HuH-7 (cell line): ENCODE measurements around the gene LAMB4.

Experiments used
- DNase-seq: peaks from one replicate; pipeline ENCODE4 v3.0.0; 2011; ENCODE audit warnings: low spot score

Gene LAMB4

GRCh38 chr7:108078211-108078673 is 51.9 kb downstream of the LAMB4 start:
- no peak for DNase-seq

DNA sequence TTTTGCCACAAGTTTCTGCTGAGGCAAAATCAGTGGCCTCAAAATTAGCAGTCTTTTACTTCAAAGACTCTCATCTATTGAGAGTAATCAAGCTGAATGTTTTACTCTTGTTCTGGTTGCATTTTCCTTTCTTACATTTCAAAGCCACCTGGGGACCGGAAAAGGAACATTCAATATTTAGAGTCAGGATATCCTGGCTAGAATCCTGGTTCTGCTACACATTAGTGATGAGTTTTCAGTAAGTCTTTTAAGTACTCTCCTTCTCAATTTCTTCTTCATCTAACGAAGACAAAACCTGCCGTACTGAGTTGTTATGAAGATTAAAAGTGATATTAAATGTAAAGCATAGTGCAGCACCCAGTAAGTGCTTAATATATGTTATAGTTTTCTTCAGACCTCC is 52.5 kb downstream of the LAMB4 start:
- DNase-seq = no peak

- DNase-seq = no peak
Observed at GRCh38 chr7:108076156-108076555, 54.0 kb downstream of the LAMB4 start.

DNA sequence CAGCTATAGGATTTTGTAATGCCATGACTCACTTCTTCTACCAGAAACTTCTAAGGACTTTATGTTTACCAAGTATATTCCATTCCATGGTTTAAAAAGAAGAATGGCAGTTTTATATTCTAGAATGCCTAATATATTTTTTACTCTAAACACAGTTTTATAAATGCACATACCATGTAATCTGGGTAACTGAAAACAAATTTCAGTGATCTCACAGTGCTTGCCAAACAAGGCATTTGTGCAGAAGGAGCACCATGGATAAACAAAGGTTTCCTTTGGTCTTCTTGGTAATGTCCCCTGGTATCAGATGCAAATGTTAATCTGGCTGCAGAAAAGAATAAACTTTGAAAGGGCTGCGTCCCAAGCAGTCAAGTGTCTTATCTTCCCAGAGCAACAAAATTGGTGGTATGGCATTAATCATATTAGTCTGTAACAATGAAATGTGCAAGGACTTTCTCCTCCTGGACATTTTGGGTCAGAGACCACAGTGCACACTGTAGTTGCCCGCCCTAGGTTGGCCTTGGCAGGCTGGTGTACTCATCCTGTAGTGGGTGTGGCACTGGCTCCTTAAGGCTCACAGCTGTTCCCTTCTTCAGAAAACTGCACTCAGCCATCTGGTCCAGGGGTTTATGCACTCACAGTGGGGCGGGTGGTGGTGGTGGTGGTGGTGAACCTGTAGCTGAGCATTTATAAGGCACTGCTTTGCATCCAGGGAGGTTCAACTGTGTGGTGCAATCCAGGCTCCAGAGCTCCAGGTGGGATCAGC is 56.7 kb downstream of the LAMB4 start:
- DNase-seq = no peak

DNA sequence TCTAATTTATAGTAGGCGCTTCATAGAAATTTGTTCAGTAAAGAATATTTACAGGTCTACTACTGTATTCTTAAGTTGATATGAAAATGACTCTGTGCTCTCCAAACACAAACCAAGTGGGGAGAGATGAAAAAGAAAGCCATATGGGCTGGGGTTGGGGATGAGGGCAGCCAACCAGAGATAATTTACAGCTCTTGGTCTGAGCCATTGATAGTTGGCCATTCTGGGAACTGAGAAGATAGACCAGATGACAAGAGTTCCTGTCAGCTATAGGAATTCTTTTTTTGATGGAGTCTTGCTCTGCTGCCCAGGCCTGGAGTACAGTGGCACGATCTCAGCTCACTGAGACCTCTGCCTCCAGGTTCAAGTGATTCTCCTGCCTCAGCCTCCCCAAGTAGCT is 57.4 kb downstream of the LAMB4 start:
- no peak for DNase-seq

DNA sequence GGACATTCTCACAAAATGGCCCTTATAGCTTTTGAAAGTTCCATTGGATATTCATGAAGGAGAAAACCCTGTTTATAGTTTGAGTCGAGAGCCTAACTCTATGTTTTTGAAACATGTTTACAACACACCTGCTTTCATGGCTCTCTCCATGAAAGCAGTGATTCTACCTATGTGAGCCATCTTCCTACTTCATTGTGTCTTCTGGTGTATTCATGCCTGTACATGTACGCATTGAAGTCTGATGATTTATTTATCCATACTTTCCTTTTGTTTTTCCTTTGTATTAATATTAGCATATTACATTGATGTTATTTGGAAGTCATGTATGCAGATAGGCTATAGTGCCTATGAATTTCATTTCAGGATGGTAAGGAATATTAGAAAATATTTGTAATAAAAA is 58.0 kb downstream of the LAMB4 start:
- DNase-seq = no peak

GRCh38 chr7:108071551-108071950 is 58.6 kb downstream of the LAMB4 start:
- DNase-seq = no peak

GRCh38 chr7:108069646-108070045 is 60.5 kb downstream of the LAMB4 start:
- DNase-seq = no peak

- DNase-seq = no peak
Observed at GRCh38 chr7:108067844-108068243, 62.3 kb downstream of the LAMB4 start.

- DNase-seq = no peak
Observed at GRCh38 chr7:108066486-108066885, 63.7 kb downstream of the LAMB4 start.

DNA sequence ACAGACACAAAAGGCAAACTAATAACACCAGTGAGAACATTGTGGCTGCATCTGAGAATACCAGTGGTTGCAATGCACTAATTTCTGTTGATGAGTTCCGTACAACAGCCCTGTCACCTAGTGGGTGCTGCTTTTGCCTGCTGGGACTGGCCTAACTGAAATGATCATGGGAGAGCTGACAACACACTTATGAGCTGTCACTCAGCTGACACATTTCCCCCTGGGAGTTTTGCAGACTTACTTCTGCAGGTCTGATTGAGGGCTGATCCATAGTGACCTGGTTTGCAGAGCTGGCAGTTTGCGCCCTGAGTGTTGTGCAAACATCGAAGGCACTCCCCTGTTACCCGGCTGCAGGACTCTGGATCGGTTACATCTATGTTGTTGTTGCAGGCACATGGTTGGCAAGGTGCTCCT is 66.6 kb downstream of the LAMB4 start:
- peak; percentile 18 for DNase-seq

DNA sequence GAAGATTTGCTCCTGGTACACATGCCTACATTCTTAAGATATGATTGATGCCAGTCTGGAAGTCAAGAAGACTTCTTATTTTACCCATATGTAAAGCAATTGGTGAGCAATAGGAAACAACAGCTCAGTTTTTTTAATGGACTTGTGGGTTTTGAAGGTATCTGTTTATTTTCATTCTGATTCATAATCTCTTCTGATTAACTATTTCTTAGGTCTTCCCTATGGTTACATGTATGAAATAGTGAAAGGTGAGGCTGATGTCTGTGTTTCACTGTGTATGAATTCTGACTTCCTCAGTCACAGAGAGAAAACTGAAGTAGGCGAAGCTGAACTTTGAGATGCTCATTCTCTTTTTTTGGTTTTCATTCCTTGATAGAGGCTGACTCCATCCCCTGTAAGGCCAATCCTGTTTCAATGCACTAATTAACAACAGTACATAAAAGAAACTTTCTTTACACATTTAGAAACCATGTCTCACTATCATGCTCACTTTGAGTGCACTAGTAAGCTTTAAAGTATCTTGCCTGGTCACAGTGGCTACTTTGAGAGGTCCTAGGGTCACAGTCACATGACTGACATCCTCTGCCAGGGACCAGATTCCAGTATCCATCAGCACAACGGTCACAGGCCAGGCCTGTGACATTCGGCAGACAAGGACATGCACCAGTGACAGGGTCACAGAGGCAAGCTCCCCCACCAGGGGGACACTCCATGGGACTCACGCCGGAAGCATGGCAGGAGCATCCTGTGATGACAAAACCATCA is 67.7 kb downstream of the LAMB4 start:
- DNase-seq = no peak

- no peak for DNase-seq
Observed at GRCh38 chr7:108059526-108059925, 70.6 kb downstream of the LAMB4 start.

GRCh38 chr7:108057951-108058481 is 72.1 kb downstream of the LAMB4 start:
- DNase-seq = no peak

GRCh38 chr7:108055611-108056021 is 74.5 kb downstream of the LAMB4 start:
- DNase-seq = no peak

GRCh38 chr7:108054537-108054936 is 75.6 kb downstream of the LAMB4 start:
- no peak for DNase-seq

DNA sequence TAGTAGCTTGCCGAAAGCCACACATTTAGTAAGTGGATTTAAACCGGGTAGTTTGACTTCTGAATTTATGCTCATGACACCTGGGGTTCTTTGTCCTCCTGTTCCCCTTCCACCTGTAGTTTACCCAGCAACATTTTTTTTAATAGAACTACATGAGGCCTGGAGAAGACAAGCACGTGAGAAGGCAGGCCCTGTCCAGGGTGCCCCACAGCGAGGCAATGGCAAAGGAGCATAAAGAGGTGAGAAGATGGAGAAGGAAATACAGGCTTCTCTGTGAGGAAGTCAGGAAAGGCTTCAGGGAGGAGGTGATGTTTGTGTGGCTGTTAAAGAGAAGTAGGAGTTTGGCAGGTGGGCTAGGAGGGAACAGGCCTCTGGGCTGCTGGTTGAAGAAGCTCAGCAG is 76.9 kb downstream of the LAMB4 start:
- DNase-seq = no peak

GRCh38 chr7:108051454-108051853 is 78.7 kb downstream of the LAMB4 start:
- DNase-seq = no peak

GRCh38 chr7:108049962-108050361 is 80.2 kb downstream of the LAMB4 start:
- DNase-seq = no peak

- DNase-seq = no peak
Observed at GRCh38 chr7:108048422-108048821, 81.7 kb downstream of the LAMB4 start.

DNA sequence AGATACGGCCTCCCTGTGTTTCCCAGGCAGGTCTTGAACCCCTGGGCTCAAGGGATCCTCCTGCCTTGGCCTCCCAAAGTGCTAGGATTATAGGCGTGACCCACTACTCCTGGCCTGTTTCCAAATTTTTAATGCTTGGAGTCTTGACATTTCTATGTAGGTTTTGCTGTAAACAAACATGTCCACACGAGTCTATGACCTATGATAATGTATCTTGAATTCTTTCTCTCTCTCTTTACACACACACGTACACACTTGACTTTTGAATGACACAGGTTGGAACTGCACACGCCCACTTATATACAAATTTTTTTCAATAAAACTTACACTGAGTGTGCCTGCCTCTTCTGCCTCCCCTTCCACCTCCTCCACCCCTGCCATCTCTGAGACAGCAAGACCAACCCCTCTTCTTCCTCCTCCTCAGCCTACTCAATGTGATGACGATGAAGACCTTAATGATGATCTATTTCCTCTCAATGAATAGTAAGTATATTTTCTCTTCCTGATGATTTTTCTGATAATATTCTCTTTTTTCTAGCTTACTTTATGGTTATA is 83.1 kb downstream of the LAMB4 start:
- DNase-seq = no peak

- no peak for DNase-seq
Observed at GRCh38 chr7:108045669-108046068, 84.5 kb downstream of the LAMB4 start.

- no peak for DNase-seq
Observed at GRCh38 chr7:108045154-108045553, 85.0 kb downstream of the LAMB4 start.
